ENCODE measurements around the gene CBFB. TPM values are rescaled to one million over a fixed set of nuclear protein-coding genes. Genes with fewer than 3 reads are reported as not detected.

The CBFB gene
- total RNA-seq, 1 experiment from 2014 or later = 87.1 TPM

DNA sequence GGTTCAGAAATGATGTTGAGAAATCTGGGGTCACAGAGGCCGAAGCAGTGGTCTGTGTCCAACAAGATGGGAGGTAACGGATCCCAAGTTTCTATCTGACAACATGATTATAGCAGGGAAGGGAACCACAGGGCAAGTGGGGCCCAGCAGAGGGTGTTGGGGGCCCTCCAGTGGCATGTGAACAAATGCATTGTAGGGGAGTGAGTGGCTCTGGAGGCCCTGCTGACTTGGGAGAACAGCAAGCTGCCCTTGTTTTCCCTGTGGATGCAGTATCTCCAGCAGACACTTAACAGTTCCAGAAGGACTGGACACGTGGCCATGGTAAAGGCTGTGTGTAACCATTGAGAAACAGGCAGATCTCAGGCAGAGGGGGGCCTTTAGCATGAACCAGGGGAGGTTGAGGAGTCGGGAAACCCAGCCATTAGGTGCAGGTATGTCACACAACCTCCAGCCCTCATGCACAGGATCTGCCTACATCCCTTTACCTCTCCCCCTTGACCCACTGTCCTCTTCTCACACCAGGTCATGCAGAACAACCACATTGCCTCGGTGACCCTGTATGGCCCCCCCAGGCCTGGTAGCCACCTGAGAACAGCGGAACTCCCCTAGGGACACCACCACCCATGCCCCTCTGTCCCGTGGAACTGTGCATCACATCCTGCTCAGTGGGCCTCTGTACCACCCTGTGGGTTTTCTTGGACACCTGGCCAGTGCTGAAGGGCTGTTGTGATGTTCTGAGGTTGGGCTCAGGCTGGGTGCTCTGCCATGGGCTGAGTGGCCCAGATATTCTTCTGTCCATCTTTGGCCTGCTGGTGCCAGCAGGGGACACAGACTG lies 117.8 kb downstream of the CBFB start:
- BruUV-seq (replicated peaks) = no TSS peak
- TF ChIP-seq, protein P1, sequence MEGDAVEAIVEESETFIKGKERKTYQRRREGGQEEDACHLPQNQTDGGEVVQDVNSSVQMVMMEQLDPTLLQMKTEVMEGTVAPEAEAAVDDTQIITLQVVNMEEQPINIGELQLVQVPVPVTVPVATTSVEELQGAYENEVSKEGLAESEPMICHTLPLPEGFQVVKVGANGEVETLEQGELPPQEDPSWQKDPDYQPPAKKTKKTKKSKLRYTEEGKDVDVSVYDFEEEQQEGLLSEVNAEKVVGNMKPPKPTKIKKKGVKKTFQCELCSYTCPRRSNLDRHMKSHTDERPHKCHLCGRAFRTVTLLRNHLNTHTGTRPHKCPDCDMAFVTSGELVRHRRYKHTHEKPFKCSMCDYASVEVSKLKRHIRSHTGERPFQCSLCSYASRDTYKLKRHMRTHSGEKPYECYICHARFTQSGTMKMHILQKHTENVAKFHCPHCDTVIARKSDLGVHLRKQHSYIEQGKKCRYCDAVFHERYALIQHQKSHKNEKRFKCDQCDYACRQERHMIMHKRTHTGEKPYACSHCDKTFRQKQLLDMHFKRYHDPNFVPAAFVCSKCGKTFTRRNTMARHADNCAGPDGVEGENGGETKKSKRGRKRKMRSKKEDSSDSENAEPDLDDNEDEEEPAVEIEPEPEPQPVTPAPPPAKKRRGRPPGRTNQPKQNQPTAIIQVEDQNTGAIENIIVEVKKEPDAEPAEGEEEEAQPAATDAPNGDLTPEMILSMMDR (IDR thresholded peaks at IDR 0.05; ENCODE audit: unreplicated experiment) = no peak
- H3K36me3 Mint-ChIP-seq (ENCODE audit: insufficient read depth, unreplicated experiment) = peaks cover 56% of the 10 kb centered on the region
- no peak for DNase-seq (ENCODE audit: unreplicated experiment)
- ChIA-PET CTCF (interaction anchor here (0.6 to 1.4 kb wide), 5 partner anchors 8 to 64 kb away, joined by 3 to 4 read pairs (median 3); no protein-coding TSS in a partner anchor), POLR2A (interaction anchor here (1.0 to 1.1 kb wide), 2 partner anchors 8 to 14 kb away, joined by 3 to 4 read pairs; partner anchors contain the start of genes FBXL8 and TRADD)
- no peak overlapping the region for H3K4me3 Mint-ChIP-seq (ENCODE audit: unreplicated experiment)
- intact Hi-C loops (cut with micrococcal nuclease) = no loop called here
- peaks cover 7% of the 10 kb centered on the region for H3K4me1 Mint-ChIP-seq (ENCODE audit: insufficient read depth, unreplicated experiment)
- no peaks in the 10 kb centered on the region for H3K9me3 Mint-ChIP-seq (ENCODE audit: unreplicated experiment)
- no peaks in the 10 kb centered on the region for H3K27me3 Mint-ChIP-seq (ENCODE audit: insufficient read depth, unreplicated experiment)
- H3K27ac Mint-ChIP-seq (ENCODE audit: low read depth, unreplicated experiment) = no peak overlapping the region

DNA sequence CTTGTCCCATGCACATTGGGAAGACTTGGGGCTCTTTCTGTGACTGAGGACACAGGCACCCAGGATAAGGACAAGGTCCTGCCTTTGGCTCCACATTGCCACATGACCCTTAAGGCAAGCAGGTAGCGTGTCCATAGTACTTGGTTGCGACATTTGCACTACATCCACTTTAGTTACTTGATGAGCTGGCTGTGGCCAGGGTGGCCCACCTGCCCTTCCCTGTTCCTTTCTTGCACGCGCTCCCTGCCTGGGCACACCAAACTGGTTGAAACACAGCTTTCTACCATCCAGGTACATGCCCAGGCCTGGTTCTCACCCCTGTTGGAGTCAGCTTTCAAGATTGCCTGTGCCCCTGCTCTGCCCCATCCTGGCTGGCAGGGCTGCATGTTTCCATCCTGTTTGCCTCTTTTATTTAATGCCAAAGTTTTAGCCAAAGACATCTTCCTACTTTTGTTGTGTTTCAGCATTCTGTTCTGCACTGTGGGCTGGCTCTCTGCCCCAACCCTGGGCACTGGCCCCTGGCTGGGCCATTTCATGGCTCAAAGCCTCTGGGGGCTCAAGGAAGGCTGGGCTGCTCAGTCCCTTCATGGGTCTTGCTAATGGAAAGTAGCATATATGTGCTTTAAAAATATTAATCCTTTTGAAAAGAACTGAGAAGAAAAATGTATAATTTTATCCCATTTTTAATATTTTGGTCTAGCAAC lies 118.6 kb downstream of the CBFB start:
- BruUV-seq (replicated peaks) = no TSS peak
- intact Hi-C loops (cut with micrococcal nuclease) = no loop called here
- no peaks in the 10 kb centered on the region for H3K27me3 Mint-ChIP-seq (ENCODE audit: insufficient read depth, unreplicated experiment)
- ChIA-PET CTCF (interaction anchor here (0.6 to 1.0 kb wide), 3 partner anchors 9 to 132 kb away, joined by 3 read pairs; no protein-coding TSS in a partner anchor), POLR2A (interaction anchor here (1.0 to 1.1 kb wide), 2 partner anchors 9 to 13 kb away, joined by 3 to 4 read pairs; partner anchors contain the start of genes FBXL8 and TRADD)
- DNase-seq (ENCODE audit: unreplicated experiment) = no peak
- H3K9me3 Mint-ChIP-seq (ENCODE audit: unreplicated experiment) = no peaks in the 10 kb centered on the region
- H3K4me3 Mint-ChIP-seq (ENCODE audit: unreplicated experiment) = no peak overlapping the region
- peaks cover 56% of the 10 kb centered on the region for H3K36me3 Mint-ChIP-seq (ENCODE audit: insufficient read depth, unreplicated experiment)
- TF ChIP-seq, protein P1 (IDR thresholded peaks at IDR 0.05; ENCODE audit: unreplicated experiment) = no peak
- H3K27ac Mint-ChIP-seq (ENCODE audit: low read depth, unreplicated experiment) = no peak overlapping the region
- peaks cover 7% of the 10 kb centered on the region for H3K4me1 Mint-ChIP-seq (ENCODE audit: insufficient read depth, unreplicated experiment)

DNA sequence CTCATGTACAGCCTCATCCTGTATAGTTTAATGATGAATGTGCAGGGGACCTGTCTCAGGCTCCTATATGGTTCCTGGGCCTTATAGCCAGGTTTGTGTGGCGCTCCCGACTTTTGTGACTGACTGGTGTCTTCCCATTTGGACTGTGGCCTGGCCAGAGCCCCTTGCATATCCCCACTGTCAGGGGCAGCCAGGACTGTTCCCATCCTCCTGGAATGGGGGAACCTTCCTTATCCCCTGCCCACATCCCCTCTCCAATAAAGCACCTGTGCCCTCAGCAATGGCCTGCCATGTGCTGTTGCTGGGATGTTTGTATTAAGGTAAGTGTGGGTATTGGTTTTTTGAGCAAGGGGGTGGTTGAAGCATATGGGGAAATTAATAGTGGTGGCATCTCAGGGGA lies 119.3 kb downstream of the CBFB start:
- ChIA-PET CTCF (no interaction called here), POLR2A (no interaction called here)
- intact Hi-C loops (cut with micrococcal nuclease) = no loop called here
- Mint-ChIP-seq H3K27me3 (ENCODE audit: insufficient read depth, unreplicated experiment) (no peaks in the 10 kb centered on the region), H3K4me1 (ENCODE audit: insufficient read depth, unreplicated experiment) (peaks cover 10% of the 10 kb centered on the region), H3K27ac (ENCODE audit: low read depth, unreplicated experiment) (no peak overlapping the region), H3K9me3 (ENCODE audit: unreplicated experiment) (no peaks in the 10 kb centered on the region), H3K36me3 (ENCODE audit: insufficient read depth, unreplicated experiment) (peaks cover 58% of the 10 kb centered on the region), H3K4me3 (ENCODE audit: unreplicated experiment) (no peak overlapping the region)
- no TSS peak for BruUV-seq (replicated peaks)
- DNase-seq (ENCODE audit: unreplicated experiment) = no peak
- TF ChIP-seq, protein P1 (IDR thresholded peaks at IDR 0.05; ENCODE audit: unreplicated experiment) = no peak

DNA sequence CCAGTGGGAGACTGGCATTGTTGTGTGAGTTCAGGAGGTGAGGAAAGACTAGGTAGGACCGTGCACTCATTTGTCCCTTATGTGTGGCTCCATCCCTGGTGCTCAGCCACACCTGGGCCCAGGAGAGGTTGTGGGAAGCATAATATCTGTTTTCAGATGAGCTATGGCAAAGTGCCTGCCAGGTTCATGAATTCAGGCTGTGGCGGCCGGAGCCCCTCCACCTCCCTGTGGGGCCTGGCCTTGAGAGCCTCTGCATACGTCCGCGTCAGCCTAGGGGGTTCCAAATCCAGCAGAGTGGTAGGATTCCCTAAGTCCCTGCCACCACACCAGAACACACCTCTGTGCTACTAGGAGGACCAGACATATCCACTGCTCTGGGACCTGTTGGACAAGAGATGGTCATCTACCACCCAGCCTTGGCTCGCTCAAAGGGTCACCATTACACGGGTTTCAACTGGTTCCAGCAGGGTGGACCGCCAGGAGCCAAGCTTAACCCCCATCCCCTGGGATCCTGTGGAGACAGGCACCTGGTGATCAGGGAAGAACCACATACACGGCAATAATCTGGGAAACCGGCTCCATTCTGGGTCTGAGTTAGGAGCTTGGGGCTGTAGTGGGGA lies 119.8 kb downstream of the CBFB start:
- CTCF ChIA-PET = interaction anchor here (0.6 kb wide), 1 partner anchor 162 kb away, joined by 3 read pairs; no protein-coding TSS in a partner anchor
- H3K27ac Mint-ChIP-seq (ENCODE audit: low read depth, unreplicated experiment) = no peak overlapping the region
- H3K27me3 Mint-ChIP-seq (ENCODE audit: insufficient read depth, unreplicated experiment) = no peaks in the 10 kb centered on the region
- H3K4me3 Mint-ChIP-seq (ENCODE audit: unreplicated experiment) = no peak overlapping the region
- H3K9me3 Mint-ChIP-seq (ENCODE audit: unreplicated experiment) = no peaks in the 10 kb centered on the region
- POLR2A ChIA-PET = interaction anchor here (0.9 kb wide), 1 partner anchor 9 kb away, joined by 5 read pairs; no protein-coding TSS in a partner anchor
- peaks cover 52% of the 10 kb centered on the region for H3K36me3 Mint-ChIP-seq (ENCODE audit: insufficient read depth, unreplicated experiment)
- BruUV-seq (replicated peaks) = no TSS peak
- peaks cover 12% of the 10 kb centered on the region for H3K4me1 Mint-ChIP-seq (ENCODE audit: insufficient read depth, unreplicated experiment)
- intact Hi-C loops (cut with micrococcal nuclease) = no loop called here
- TF ChIP-seq, protein P1 (IDR thresholded peaks at IDR 0.05; ENCODE audit: unreplicated experiment) = no peak
- DNase-seq (ENCODE audit: unreplicated experiment) = no peak
